Placental epithelial cell (primary cell): Measurements from ENCODE around the gene PIGS. TPM values are rescaled to one million over a fixed set of nuclear protein-coding genes. Genes with fewer than 3 reads are reported as not detected.

ENCODE experiments used
- total RNA-seq: library from RNA; depleted of rRNA; stranded (reverse); fragments of >200 nt; gene quantifications from 2 replicates; pipeline ENCODE4 v1.2.3, GENCODE V29; 2012

PIGS gene
- 73.8 and 95.4 TPM in 2 replicates for total RNA-seq

GRCh38 chr17:28571361-28572122, at the start of gene PIGS:
PIGS (minus strand) TSS chr17:28571524; CDS start chr17:28571496, 28 bp downstream.

DNA sequence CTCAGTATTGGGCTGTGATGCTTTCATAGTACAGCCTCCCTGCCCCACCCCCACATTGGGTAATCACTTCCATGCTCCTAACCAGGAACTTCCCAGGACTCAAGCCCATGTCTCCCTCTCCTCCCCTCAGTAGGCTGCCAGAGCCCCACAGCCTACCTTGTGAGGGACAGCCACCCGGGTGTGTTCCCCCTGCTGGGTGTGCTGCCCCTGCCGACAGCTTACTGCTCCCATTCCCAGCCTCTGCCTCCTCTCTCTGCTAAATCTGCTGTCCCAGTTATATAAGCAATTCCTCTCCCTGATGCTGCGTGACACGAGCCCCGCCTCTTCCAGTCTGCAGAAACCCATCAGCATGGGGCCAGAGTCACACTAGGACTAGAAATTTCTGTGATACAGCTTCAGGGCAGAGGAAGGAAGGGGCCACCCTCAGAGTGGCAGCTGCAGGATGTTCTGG, 42.6 kb upstream of the PIGS start, which contains the start of gene RSKR:
Gene RSKR, minus strand, starts transcription at position 255 of the 451 bp plus-strand sequence. Its CDS starts 24 bp downstream, at position 231.

GRCh38 chr17:28598799-28599310, 27.5 kb upstream of the PIGS start, which contains the start of gene SPAG5:
SPAG5 (minus strand) TSS chr17:28599025; CDS start chr17:28598946, 79 bp downstream.

GRCh38 chr17:28576758-28577465, 5.6 kb upstream of the PIGS start, which contains the start of gene ALDOC:
ALDOC (minus strand) TSS chr17:28576895; CDS start chr17:28575532, 1,363 bp downstream.

DNA sequence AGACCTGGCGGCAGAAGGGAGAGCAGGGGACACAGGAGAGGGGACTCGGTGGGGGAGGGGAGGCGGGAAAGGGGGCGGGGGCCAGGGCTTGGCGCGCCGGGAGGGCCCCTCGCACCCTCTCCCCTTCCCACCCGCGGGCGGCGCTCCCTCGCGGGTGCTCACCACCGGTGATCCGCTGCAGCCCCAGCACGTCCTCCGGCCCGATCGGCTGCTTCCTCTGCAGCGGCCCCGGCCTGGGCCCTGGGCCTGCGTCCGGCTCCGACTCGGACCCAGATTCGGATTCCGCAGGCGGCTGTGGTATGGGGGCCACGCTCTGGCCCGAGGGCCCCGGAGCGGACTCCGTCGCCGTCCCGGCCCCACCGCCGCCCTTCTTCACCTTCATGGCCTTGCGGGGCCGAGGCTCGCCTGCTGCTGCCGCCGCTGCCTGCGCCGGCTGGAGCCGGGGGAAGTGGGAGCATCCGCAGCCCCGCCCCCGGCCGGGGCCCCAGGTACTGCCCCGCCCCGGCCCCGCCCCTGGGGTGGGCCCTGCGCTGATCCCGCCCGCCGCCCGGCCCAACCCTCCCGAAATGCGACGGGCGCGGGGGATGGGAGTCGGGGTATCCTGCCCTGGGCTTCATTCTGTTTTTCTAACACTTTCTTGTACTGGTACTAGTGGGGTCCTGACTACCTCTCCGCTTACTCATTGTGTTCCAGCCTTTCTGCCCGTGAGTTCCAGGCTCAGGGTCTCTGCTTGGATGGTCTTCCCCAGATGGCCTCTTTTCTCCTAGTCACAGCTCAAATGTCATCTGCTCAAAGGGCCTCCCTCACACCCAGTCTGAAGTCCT, 18.9 kb downstream of the PIGS start, which contains the start of gene UNC119:
Gene UNC119, minus strand, starts transcription at position 449 of the 824 bp plus-strand sequence. Its CDS starts 67 bp downstream, at position 382.

DNA sequence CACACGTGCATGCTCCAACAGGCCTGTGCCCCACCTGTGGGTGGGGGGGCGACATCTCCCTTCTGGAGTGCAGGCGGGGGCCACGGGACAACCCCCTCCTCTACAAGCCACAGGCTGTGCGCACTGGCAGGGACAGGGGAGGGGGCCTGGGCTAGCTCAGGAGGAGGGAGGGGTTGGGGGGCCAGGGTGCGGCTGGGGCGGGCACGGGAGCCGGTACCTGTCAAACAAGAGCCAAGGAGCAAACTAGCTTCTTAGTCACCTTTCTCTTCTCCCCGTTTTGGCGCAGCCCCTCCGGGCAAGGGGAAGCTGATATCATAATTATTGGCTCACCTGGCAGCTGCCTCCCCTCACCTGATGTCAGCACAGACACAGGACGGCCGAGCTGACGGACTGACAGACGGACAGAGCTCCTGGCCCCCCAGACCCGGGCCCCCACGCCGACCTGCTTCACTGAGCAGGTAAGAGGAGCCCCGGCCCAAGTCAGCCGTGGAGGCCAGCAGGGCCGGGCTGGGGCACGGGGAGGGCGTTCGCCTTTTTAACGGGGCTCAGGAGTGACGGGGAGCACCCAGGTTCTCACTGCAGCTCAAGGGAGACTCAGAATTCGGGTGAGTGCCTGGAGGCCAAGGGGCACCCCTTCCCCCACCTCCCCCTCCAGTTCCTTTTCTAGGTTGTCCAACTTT, 65.2 kb downstream of the PIGS start, which contains the start of gene FOXN1:
Gene FOXN1, plus strand, starts transcription at position 363 of the 680 bp plus-strand sequence. CDS start 17,622 bp downstream, outside the sequence.

Other genes starting within 250 kb of the PIGS start
- 53.5 and 58.5 TPM in 2 replicates for gene IFT20, start 236.1 kb downstream of the PIGS start, total RNA-seq
- gene TNFAIP1, start 235.8 kb downstream of the PIGS start, total RNA-seq: 38.5 and 72.3 TPM in 2 replicates
- gene POLDIP2, start 214.0 kb downstream of the PIGS start, total RNA-seq: 47.9 and 92.5 TPM in 2 replicates
- gene SEBOX, start 206.3 kb downstream of the PIGS start, total RNA-seq: not detected in 2 replicates
- gene VTN, start 201.2 kb downstream of the PIGS start, total RNA-seq: under 0.01 and 0.54 TPM in 2 replicates
- 1.8 and 4.7 TPM in 2 replicates for gene SARM1, start 199.8 kb downstream of the PIGS start, total RNA-seq
- gene SLC46A1, start 165.3 kb downstream of the PIGS start, total RNA-seq: 6.3 and 7.4 TPM in 2 replicates
- gene SLC13A2, start 97.9 kb downstream of the PIGS start, total RNA-seq: not detected in 2 replicates
- gene FOXN1, start 65.2 kb downstream of the PIGS start, total RNA-seq: not detected in 2 replicates
- 19.2 and 23.3 TPM in 2 replicates for gene UNC119, start 18.9 kb downstream of the PIGS start, total RNA-seq
- 19.6 and 25.2 TPM in 2 replicates for gene ALDOC, start 5.4 kb upstream of the PIGS start, total RNA-seq
- 8.6 and 12.8 TPM in 2 replicates for gene SPAG5, start 27.5 kb upstream of the PIGS start, total RNA-seq
- gene RSKR, start 42.7 kb upstream of the PIGS start, total RNA-seq: 5.9 and 7.9 TPM in 2 replicates
- gene BLTP2, start 73.6 kb upstream of the PIGS start, total RNA-seq: 79.7 and 145 TPM in 2 replicates
- 40.0 and 60.5 TPM in 2 replicates for gene SDF2, start 90.4 kb upstream of the PIGS start, total RNA-seq
- gene SUPT6H, start 90.7 kb upstream of the PIGS start, total RNA-seq: 42.1 and 51.8 TPM in 2 replicates
- gene PROCA1, start 140.4 kb upstream of the PIGS start, total RNA-seq: 0.22 and 6.7 TPM in 2 replicates
- 195 and 196 TPM in 2 replicates for gene RAB34, start 146.3 kb upstream of the PIGS start, total RNA-seq
- gene RPL23A, start 148.5 kb upstream of the PIGS start, total RNA-seq: 327 and 599 TPM in 2 replicates
- gene TLCD1, start 154.7 kb upstream of the PIGS start, total RNA-seq: 9.0 and 15.8 TPM in 2 replicates
- 7.4 and 10.2 TPM in 2 replicates for gene NEK8, start 157.3 kb upstream of the PIGS start, total RNA-seq
- 76.6 and 103 TPM in 2 replicates for gene TRAF4, start 172.5 kb upstream of the PIGS start, total RNA-seq